Smooth muscle cell (in vitro differentiated cells): ENCODE data around the gene NDFIP2. TPM values are rescaled to one million over a fixed set of nuclear protein-coding genes. Genes with fewer than 3 reads are reported as not detected.

ENCODE experiments used
- DNase-seq: peaks from one replicate; lab custom pipeline; 2025; ENCODE audit not compliant: unreplicated experiment; lab: John Stamatoyannopoulos, UW
- H2AFZ ChIP-seq: fragments of 200-600 bp; sonication (generic); 2 replicates; pipeline ENCODE4 v1.6.0; 2016; ENCODE audit warnings: antibody characterized with exemption, low read depth, mild to moderate bottlenecking
- H3F3A ChIP-seq: fragments of 200-600 bp; sonication (generic); 2 replicates; pipeline ENCODE4 v1.6.0; 2017; ENCODE audit warnings: antibody characterized with exemption, low read depth
- H3K27ac ChIP-seq: fragments of 200-600 bp; sonication (generic); 2 replicates; pipeline ENCODE4 v1.5.1; 2016; ENCODE audit warnings: low read depth, mild to moderate bottlenecking
- H3K27me3 ChIP-seq: fragments of 200-600 bp; sonication (generic); 2 replicates; pipeline ENCODE4 v1.6.1; 2016; ENCODE audit warnings: low read depth, mild to moderate bottlenecking
- H3K36me3 ChIP-seq: fragments of 200-600 bp; sonication (generic); 2 replicates; pipeline ENCODE4 v1.5.1; 2016; ENCODE audit warnings: low read depth
- H3K4me1 ChIP-seq: fragments of 200-600 bp; sonication (generic); 2 replicates; pipeline ENCODE4 v1.5.1; 2016; ENCODE audit warnings: low read depth
- H3K4me2 ChIP-seq: fragments of 200-600 bp; sonication (generic); 2 replicates; pipeline ENCODE4 v1.6.0; 2016; ENCODE audit warnings: mild to moderate bottlenecking
- H3K4me3 ChIP-seq: fragments of 200-600 bp; sonication (generic); 2 replicates; pipeline ENCODE4 v1.5.1; 2016; ENCODE audit warnings: mild to moderate bottlenecking
- H3K79me2 ChIP-seq: fragments of 200-600 bp; sonication (generic); 2 replicates; pipeline ENCODE4 v1.6.0; 2016; ENCODE audit warnings: low read depth, mild to moderate bottlenecking
- H3K9ac ChIP-seq: fragments of 200-600 bp; sonication (generic); 2 replicates; pipeline ENCODE4 v1.6.0; 2016; ENCODE audit warnings: low read depth
- H3K9me3 ChIP-seq: fragments of 200-600 bp; sonication (generic); replicated peaks from 2 replicates; pipeline ENCODE4 v1.5.1; 2016; ENCODE audit warnings: low read depth
- H4K20me1 ChIP-seq: fragments of 200-600 bp; sonication (generic); 2 replicates; pipeline ENCODE4 v1.6.0; 2016; ENCODE audit warnings: low read depth
- WGBS: methylation state at CpG from one replicate; pipeline ENCODE4 v1.1.7; 2016; ENCODE audit warnings: low lambda C conversion rate; 5-methylcytosine and 5-hydroxymethylcytosine counted together
- polyA plus RNA-seq: library from polyadenylated mRNA; unstranded; fragments of >200 nt; fragmentation: Nextera tagmentation; extraction: Ambion mirVana; gene quantifications from 2 replicates; pipeline ENCODE4 v1.2.1, GENCODE V29; 2016
- total RNA-seq: library from RNA; depleted of rRNA; stranded (reverse); fragments of >200 nt; gene quantifications from 2 replicates; pipeline ENCODE4 v1.2.3, GENCODE V29; 2014
- TF ChIP-seq, protein P1 (sequence below): fragments of 200-600 bp; sonication (generic); IDR thresholded peaks from 2 replicates; pipeline ENCODE4 v1.5.1; 2017; ENCODE audit warnings: borderline replicate concordance, mild to moderate bottlenecking, antibody characterized with exemption; ENCODE audit not compliant: insufficient read depth, poor library complexity, severe bottlenecking

Gene NDFIP2
- total and polyA plus RNA-seq, 2 experiments from 2014 or later: 34.0 to 75.6 TPM

DNA sequence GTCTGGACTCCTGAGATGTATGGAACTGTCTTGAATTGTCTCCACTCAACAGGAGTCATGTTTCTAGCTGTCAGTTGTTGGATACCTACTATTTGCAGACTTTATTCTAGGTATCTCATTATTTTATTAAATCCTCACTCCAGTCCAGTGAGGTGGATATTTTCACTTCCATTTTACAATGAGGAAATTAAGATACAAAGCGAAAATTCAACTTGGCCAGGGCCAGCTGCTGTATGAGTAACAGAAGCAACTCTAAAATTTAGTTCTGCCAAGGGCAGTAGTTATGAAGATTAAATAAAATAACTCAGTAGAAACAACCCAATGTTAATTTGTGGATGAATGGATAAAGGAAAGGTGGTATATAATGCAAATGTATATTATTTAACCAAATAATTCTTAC is 12.6 kb upstream of the NDFIP2 start:
- Histone ChIP-seq H4K20me1 (no peaks in the 10 kb centered on the region), H2AFZ (no peak overlapping the region), H3K4me2 (no peak overlapping the region), H3K4me1 (no peaks in the 10 kb centered on the region), H3F3A (no peaks in the 10 kb centered on the region), H3K4me3 (no peak overlapping the region), H3K36me3 (no peaks in the 10 kb centered on the region), H3K27me3 (no peaks in the 10 kb centered on the region), H3K27ac (no peak overlapping the region), H3K9ac (no peak overlapping the region), H3K9me3 (no peaks in the 10 kb centered on the region), H3K79me2 (no peaks in the 10 kb centered on the region)
- WGBS: 96% methylated on average over 1 of the region's 1 CpG
- no peak for DNase-seq
- TF ChIP-seq, protein P1, sequence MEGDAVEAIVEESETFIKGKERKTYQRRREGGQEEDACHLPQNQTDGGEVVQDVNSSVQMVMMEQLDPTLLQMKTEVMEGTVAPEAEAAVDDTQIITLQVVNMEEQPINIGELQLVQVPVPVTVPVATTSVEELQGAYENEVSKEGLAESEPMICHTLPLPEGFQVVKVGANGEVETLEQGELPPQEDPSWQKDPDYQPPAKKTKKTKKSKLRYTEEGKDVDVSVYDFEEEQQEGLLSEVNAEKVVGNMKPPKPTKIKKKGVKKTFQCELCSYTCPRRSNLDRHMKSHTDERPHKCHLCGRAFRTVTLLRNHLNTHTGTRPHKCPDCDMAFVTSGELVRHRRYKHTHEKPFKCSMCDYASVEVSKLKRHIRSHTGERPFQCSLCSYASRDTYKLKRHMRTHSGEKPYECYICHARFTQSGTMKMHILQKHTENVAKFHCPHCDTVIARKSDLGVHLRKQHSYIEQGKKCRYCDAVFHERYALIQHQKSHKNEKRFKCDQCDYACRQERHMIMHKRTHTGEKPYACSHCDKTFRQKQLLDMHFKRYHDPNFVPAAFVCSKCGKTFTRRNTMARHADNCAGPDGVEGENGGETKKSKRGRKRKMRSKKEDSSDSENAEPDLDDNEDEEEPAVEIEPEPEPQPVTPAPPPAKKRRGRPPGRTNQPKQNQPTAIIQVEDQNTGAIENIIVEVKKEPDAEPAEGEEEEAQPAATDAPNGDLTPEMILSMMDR: no peak

DNA sequence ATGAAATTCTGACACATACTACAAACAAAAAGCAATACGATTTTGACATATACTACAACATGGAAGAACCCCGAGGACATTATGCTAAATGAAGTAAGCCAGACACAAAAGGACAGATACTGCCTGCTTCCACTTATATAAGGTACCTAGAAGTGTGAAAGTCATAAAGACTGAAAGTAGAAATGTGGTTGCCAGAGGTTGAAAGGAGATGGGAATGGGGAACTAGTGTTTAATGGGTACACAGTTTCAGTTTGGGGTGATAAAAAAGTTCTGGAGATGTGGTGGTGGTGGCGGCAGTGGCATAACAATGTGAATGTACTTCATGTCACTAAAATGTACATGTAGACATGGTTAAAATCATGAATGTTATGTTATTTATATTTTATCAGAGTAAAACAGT is 12.1 kb upstream of the NDFIP2 start:
- no peak overlapping the region for H3K27ac ChIP-seq
- H3K9me3 ChIP-seq: no peaks in the 10 kb centered on the region
- H3F3A ChIP-seq: no peaks in the 10 kb centered on the region
- H3K9ac ChIP-seq: no peak overlapping the region
- 95% methylated on average over 3 of the region's 3 CpGs for WGBS
- H3K4me1 ChIP-seq: no peaks in the 10 kb centered on the region
- no peaks in the 10 kb centered on the region for H4K20me1 ChIP-seq
- H3K4me2 ChIP-seq: no peak overlapping the region
- no peaks in the 10 kb centered on the region for H3K79me2 ChIP-seq
- no peaks in the 10 kb centered on the region for H3K36me3 ChIP-seq
- H3K4me3 ChIP-seq: no peak overlapping the region
- no peaks in the 10 kb centered on the region for H3K27me3 ChIP-seq
- DNase-seq: no peak
- TF ChIP-seq, protein P1: no peak
- no peak overlapping the region for H2AFZ ChIP-seq

DNA sequence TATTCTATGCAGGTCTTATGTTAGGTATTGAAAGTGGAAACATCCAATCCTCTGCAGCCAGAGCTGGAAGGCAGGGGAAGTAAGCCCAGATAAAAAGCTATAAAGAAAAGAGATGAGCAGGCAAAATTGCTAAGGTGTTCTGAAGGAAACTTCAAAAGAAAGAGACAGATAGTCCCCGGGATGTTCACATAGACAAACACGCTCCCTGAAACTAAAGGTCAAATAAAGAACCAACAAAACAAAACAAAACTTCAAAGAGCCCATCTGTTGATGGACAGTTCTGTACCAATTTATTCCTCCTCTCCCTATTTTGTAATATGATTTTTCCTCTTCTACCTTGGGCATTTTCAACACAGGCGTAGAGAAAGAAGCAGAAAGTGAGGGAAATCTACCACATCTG is 11.3 kb upstream of the NDFIP2 start:
- 95% methylated on average over 3 of the region's 3 CpGs for WGBS

DNA sequence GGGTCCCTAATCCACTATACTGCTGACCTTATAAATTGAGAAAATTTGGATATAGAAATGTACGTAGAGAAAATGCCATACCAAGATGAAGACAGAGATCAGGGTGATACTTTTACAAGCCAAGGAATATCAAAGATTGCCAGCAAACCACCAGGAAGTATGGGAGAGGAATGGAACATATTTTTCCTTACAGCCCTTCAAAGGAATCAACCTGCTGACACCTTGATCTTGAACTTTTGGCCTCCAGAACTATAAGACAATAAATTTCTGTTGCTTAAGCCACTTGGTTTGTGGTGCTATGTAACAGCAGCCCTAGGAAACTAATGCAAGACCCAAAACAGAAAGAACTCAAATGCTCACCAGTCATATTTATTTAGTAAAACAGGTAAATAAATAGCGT is 10.3 kb upstream of the NDFIP2 start:
- H3F3A ChIP-seq: no peaks in the 10 kb centered on the region
- H3K9me3 ChIP-seq: no peaks in the 10 kb centered on the region
- H3K27ac ChIP-seq: no peak overlapping the region
- no peaks in the 10 kb centered on the region for H3K79me2 ChIP-seq
- no peak overlapping the region for H2AFZ ChIP-seq
- no peaks in the 10 kb centered on the region for H3K27me3 ChIP-seq
- no peak overlapping the region for H3K4me2 ChIP-seq
- no peaks in the 10 kb centered on the region for H4K20me1 ChIP-seq
- TF ChIP-seq, protein P1: no peak
- no peak overlapping the region for H3K4me3 ChIP-seq
- 97% methylated on average over 2 of the region's 2 CpGs for WGBS
- H3K36me3 ChIP-seq: no peaks in the 10 kb centered on the region
- H3K9ac ChIP-seq: no peak overlapping the region
- H3K4me1 ChIP-seq: no peaks in the 10 kb centered on the region
- DNase-seq: no peak

More for the DNA sequence above, 11.3 kb upstream of the NDFIP2 start:
- H3K27ac ChIP-seq: no peak overlapping the region
- H3K9me3 ChIP-seq: no peaks in the 10 kb centered on the region
- H3K27me3 ChIP-seq: no peaks in the 10 kb centered on the region
- H3K79me2 ChIP-seq: no peaks in the 10 kb centered on the region
- no peaks in the 10 kb centered on the region for H3K36me3 ChIP-seq
- H2AFZ ChIP-seq: no peak overlapping the region
- no peaks in the 10 kb centered on the region for H3F3A ChIP-seq
- no peak overlapping the region for H3K4me3 ChIP-seq
- TF ChIP-seq, protein P1: no peak
- H3K9ac ChIP-seq: no peak overlapping the region
- H3K4me1 ChIP-seq: no peaks in the 10 kb centered on the region
- no peaks in the 10 kb centered on the region for H4K20me1 ChIP-seq
- no peak overlapping the region for H3K4me2 ChIP-seq
- no peak for DNase-seq
